GM18909 (cell line): Measurements from ENCODE around the gene FOXP1.
"Not testable (repeated sequence)": the region's sequence is repeated elsewhere in the genome, so short reads cannot be mapped to it uniquely, and the experiment has no call there.

ENCODE experiments used
- ATAC-seq: cut with Tn5 transposase; IDR thresholded peaks from one replicate; pipeline ENCODE4 v1.9.1; 2021; ENCODE audit warnings: mild to moderate bottlenecking; ENCODE audit not compliant: unreplicated experiment, poor library complexity

Gene FOXP1

GRCh38 chr3:71356265-71356664 is 227.3 kb downstream of the FOXP1 start:
- no peak for ATAC-seq

- no peak for ATAC-seq
These were observed 227.7 kb downstream of the FOXP1 start for GRCh38 chr3:71355862-71356261.

DNA sequence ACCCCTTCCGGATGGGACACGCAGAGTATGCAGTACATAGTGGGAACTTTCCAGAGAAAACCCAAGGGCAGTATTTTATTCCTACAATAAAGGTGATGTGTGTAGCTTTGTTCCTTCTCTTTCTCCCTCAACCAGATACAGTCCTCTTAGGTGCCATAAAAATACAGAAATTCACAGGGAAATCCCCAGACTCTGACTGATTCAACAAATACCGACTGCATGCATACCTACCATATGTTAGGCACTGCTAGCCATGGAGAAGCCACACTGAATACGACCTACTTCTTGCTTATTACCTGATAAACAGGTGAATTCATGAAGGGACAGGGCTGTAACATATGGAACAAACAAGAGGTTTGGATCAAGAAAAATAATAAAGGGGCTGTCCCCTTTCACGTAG is 228.5 kb downstream of the FOXP1 start:
- no peak for ATAC-seq

DNA sequence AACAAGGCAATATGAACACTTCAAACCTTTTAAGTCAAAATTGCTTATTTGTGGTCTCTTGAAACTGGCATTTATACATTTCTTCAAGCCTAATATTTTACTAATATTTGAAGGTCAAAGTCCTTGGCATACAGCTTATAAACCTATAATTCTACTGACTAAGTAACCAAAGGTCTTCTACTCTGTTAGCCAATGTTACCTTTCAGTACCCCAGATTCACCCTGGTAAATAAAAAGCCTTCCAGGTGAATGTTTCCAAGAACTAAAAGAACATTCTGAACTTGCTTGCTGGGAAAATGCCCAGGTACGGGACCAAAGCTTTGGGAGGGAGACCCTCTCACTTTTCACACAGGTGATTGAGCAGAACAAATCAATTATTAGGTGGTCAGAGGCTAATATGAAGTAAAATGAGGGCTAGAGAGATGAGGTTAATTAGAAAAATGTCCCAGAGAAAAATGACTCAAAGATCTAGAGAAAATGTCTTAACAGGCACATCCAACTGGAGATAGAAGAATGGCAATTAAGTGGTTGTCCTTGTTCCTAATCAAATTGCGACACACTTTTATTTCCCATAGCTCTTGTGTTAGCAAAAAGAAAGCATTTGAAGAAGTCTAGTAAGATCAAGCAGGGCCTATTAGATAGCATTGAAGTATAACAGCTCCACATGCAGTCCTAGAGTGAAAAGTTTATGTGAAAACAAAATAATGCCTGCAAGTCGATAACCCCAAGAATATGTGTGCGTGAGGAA is 232.0 kb downstream of the FOXP1 start:
- ATAC-seq: no peak

DNA sequence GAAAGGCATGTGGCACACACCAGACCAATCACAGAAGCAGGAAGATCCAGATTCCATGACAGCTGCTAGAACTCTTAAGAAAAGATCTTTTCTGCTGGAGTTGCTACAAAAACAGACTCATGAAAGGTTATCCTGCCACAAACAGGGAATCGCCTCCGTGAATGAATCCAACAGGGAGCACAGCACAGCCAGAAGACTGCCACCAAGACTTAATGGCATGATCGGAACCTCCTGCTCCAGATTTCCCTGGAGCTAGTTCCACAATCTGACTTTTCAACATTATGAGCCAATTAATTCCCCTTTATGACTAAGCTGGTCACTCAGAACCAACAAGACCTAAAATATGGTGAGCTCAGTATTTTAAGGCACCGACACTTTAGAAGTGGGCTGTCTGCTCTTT is 232.5 kb downstream of the FOXP1 start:
- ATAC-seq: no peak

GRCh38 chr3:71348831-71349230 is 234.7 kb downstream of the FOXP1 start:
- ATAC-seq: no peak

- ATAC-seq: no peak
These were observed 235.4 kb downstream of the FOXP1 start for GRCh38 chr3:71348001-71348632.

- ATAC-seq: no peak
These were observed 237.5 kb downstream of the FOXP1 start for GRCh38 chr3:71346061-71346460.

DNA sequence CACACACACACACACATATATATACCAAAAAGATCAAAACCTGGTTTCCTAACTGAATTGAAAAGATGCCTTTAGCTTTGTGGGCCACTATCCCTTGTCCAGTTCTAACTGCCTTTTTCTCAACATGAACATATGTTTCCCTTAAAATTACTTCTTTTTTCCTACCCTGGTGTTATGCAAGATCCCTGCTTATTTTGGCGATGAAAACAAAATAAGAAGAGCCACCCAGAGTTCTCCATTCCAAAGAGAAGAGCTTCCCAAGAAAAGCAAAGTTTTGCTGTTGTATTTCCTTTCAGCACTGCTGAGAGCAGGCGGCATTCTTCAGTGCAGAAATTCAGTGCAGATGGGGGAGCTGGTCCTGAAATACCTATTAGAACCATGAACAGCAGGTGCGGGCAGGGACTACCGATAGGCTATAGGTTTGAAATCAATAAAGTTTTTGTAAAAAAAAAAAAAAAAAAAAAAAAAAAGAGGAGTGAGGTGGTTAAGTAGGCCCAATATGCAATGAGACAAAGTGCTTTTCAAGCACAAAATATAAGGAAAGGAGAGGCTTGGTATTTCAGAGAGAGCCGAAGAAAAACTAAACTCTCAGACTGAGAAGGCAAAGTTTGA is 238.0 kb downstream of the FOXP1 start:
- no peak for ATAC-seq

- ATAC-seq: no peak
These were observed 241.8 kb downstream of the FOXP1 start for GRCh38 chr3:71341721-71342120.

DNA sequence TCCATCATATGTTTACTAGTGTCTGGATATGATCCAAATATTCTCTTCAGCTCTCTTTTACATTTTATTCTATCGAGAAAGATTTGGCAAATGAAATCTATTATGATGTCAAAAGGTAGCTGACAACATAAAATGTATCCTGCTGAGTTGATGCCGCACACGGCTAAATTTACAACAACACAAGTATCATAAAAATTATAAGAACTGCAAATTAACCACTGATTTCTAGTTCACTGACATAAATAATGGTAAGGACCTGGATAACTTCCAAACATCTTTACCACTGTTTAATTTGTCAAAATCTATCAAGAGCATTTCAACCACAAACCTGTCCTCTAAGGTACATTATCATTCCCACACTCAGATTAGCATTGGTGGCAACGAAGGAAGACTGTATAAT is 244.5 kb downstream of the FOXP1 start:
- ATAC-seq: no peak

- ATAC-seq: no peak
These were observed 250.7 kb downstream of the FOXP1 start for GRCh38 chr3:71332813-71333212.

DNA sequence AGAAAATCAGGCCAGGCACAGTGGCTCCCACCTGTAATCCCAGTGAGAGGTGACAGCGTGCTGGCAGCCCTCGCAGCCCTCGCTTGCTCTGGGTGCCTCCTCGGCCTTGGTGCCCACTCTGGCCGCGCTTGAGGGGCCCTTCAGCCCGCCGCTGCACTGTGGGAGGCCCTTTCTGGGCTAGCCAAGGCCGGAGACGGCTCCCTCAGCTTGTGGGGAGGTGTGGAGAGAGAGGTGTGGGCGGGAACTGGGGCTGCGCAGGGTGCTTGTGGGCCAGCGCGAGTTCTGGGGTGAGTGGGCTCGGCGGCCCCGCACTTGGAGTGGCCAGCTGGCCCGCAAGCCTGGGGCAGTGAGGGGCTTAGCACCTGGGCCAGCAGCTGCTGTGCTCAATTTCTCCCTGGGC is 252.6 kb downstream of the FOXP1 start:
- no peak for ATAC-seq

- ATAC-seq: no peak
These were observed 253.0 kb downstream of the FOXP1 start for GRCh38 chr3:71330505-71330904.

DNA sequence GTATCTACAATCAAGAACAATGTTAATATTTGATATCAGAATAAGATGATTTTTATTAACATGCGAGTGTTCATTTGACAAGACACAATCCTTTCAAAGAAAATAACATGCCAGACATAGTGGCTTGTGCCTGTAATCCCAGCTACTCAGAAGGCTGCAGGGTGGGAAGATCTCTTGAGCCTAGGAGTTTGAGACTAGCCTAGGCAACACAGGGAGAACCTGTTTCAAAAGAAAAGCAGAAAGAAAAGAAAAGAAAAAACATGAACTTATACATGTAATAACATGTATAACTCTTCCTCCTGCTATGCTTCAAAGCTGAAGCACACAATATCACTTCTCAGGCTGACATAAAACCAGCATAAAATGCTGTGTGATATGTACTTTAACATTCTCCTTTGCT is 253.7 kb downstream of the FOXP1 start:
- ATAC-seq: no peak

DNA sequence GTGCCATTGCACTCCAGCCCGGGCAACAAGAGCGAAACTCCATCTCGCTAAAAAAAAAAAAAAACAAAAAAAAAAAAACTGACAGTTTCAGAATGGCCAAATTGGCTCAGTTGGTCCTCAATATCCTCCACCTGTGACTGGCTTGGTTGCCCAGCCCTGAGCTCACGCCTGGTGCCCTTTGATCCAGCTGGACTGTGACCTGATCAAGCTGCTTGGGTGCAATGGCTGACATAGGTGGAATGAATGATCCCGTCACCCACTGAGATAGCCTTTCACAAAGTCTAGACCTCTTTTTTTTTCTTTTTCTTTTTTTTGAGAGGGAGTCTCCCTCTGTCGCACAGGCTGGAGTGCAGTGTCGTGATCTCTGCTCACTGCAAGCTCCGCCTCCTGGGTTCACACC is 254.6 kb downstream of the FOXP1 start:
- no peak for ATAC-seq

DNA sequence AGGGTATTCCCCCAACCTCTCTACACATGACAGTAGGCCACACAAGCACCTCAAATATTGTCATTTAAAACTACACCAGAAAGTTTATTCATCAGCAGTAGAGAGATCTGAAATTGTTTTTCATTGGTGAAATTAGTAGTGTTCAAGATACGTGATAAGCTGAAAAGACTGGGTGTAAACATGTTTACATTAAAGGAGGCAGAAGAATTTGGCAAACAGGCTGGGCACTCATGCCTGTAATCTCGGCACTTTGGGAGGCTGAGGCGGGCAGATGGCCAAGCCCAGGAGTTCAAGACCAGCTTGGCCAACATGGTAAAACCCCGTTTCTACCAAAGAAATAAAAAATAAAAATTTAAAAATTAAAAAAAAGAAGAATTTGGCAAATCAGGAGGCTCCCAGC is 255.6 kb downstream of the FOXP1 start:
- ATAC-seq: no peak

GRCh38 chr3:71325715-71326114 is 257.8 kb downstream of the FOXP1 start:
- ATAC-seq: no peak

GRCh38 chr3:71324224-71324623 is 259.3 kb downstream of the FOXP1 start:
- not testable (repeated sequence) for ATAC-seq

DNA sequence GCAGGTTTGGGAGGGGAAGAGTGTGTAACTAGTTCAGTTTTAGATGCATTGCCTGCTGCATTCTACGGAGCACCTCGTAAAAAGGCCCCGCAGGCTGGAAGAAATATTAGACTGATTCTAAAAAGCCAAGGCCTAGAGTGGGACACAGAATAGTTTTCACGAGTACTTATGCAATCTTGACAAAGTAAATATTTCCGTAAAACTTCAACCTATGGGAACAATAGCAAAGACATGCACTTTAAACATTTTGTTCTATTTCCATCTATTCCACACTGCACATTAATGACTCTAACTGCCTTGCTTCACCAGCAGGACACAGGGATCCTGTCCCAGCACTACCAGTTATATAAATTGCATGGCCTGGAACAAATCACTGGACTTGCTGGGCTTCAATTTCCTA is 260.0 kb downstream of the FOXP1 start:
- no peak for ATAC-seq

DNA sequence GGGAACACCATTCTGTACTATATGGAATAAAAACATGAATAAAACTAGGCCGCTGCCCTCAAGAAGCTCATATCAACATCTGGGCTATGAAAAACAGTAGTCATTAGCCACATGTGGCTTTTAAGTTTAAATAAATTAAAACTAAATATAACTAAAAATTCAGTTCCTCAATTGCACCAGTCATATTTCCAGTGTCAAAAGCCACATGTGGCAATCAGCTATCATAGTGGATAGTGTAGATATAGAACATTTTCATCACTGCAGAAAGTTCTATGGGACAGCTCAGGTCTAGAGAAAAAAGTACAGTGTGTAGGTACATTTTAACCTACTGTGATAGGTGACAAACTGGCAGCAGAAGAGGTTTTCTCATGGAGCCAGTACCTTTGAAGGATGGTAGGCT is 261.4 kb downstream of the FOXP1 start:
- no peak for ATAC-seq

DNA sequence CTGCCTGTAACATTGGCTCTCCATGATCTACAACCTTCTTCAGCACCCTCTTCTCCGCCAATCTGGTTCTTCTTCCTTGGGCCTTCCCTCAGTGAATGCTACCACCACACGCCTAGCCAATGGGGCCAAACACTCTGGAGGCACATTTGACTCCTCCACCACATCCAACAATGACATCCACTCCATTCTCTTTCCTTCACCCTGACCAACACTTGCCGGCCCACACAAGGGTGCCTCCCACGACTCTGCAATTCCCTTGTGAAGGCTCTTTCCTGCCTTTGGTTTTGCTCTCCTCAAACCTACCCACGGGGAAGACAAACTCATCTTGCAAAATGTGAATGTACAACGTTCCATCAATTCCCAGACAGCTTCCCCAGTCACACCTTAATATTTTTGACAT is 263.8 kb downstream of the FOXP1 start:
- no peak for ATAC-seq
